ENCODE results near the gene GLRA3.
"Not testable (repeated sequence)": the region's sequence is repeated elsewhere in the genome, so short reads cannot be mapped to it uniquely, and the experiment has no call there.

Gene GLRA3

DNA sequence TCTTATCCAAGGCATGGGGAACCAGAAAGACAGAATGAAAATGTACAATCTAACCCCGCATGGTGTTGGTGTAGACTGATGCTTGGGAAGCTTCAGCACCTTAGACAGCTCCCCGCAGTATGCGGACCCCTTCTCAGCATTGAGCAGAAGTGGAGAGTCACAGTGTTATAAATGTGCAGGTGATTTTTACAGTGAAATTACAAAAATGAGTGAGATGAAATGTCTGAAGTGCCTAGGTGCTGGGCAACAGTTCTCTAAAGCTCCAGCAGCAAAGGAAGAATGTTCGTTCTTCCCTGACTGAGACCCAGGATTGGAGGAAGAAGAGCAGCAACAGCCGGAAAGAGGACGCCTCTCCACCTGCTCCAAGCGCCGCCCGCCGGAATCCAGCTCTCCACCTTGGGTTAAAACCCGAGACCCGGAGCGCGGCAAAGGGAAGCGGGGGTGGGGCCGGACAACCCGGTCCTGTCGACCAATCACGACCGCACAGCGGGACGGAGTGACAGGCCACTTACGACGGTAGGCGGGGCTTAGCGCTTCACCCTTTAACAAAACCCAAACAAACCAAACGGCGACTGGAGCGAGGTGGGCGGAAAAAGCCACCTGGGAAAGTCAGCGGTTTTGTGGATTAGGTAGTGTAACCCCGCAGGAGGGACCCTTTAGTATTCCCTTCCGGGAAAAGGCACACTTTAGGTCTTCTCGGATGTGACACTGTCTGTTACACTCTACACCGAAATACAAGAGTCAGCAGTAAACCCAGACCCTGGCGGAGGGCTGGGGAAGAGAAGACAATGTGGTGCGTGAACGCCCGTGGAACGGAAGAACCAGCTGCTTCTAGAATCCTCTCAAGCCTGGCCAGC is at the start of gene GLRA3:
GLRA3 (minus strand) TSS at position 403 of the 857 bp plus-strand sequence. CDS start 436 bp downstream, outside the sequence.
- peak; percentile 35 for FAIRE-seq

DNA sequence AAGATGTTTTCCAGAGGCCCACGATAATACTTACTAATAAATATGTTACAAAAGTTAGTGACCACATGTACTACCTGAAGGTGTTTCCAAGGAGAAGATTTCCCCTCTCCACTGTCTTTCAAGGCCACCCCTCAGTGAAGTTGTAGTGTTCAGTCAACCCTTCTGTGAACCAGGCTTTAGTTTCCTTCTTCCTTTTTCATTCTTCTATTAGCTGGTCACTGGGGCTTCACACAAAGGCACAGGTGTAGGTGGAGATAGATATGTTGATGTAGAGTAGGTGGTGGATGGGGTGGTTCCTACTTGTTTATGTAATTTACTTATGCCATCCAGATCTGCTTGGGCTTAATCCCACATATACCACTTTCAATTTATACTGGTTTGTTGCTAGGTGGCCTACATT is 45.9 kb upstream of the GLRA3 start:
- no peak for FAIRE-seq

DNA sequence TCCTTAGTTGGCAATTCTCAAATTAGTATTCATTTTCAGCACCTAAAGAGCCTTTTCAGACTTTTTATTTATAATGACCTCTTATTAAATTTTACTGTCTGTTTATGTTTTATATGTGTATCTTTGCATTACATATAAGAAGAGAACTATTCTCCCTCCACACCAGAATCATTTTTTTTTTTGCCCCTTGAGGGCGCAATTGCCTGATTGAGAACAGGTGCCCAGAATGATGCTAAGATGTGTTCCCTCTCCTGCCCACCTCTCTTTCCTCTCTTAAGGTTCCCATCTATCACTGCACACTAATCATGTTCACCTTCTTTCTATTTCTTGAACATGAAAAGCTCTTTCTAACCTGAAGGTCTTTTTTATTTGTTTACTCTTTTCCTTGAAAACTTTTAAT is 44.9 kb upstream of the GLRA3 start:
- no peak for FAIRE-seq

DNA sequence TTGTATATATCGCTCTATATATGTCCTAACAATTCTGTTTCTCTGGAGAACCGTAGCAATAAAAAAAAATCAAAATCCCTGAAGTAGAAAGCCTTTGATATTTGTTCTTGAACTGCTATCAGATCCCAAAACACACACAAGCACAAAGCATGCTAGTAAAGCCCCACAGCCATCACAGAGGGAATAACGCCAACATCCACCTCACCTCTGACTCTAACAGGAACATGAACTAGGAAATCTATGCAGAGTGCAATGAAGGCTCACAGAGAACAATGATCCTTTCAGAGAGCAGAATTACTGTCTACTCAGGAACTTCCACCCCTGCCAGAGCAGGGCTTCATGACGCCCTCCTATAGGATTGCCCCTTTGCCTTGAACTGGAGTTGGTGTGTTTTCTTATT is 44.1 kb upstream of the GLRA3 start:
- not testable (repeated sequence) for FAIRE-seq

DNA sequence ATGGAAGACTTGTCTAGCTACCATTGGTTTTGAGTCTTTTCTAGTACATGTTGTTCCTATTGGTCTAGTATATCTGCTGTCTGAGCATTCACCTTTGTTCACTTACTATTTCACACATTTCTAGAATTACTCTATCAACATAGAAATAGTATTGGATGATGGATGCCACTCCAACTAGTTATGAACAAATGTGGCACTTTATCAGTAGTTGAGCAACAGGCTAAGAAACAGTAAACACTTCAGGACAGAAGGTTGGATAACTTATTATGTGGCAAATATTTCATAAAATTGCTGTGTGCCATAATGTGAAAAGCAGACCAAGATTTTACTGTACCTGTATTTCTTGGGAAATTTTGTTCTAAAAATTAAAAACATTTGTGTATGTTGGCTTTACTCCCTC is 42.4 kb upstream of the GLRA3 start:
- FAIRE-seq = no peak

DNA sequence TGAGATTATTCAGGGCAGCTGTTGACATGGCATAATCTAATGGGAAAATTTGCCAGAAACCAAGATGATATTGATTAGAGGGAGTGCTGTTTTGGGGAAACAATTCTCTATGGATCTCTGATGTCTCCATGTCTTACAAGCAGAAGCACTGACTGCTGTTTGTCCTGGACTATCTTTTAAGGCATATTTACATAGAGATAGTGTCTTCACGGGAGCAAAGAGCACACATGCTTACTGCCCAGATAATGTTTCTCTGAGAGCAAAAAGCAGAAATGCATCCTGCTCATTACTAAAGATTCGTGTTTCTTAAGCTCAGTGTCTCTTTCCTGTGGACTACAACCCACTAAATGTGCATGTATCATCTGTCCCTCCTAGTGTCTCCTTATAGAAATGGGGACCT is 41.3 kb upstream of the GLRA3 start:
- FAIRE-seq = no peak

DNA sequence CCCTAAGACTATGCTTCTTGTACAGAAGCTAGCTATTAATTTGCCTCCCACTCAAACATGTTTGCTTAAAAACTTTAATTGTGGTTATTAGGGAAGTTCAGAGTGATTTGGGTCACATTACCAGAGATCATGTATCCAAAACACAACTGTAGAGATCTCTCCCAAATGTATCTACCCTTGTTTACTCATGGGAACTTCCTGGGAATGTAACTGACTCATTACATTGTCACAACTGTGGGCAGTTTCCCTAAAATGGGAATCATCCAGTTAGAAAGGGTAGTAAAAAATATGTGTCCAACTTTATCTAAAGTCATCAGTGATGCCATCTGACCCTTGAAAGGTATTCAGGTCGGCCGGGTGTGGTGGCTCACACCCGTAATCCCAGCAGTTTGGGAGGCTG is 40.3 kb upstream of the GLRA3 start:
- FAIRE-seq = no peak

DNA sequence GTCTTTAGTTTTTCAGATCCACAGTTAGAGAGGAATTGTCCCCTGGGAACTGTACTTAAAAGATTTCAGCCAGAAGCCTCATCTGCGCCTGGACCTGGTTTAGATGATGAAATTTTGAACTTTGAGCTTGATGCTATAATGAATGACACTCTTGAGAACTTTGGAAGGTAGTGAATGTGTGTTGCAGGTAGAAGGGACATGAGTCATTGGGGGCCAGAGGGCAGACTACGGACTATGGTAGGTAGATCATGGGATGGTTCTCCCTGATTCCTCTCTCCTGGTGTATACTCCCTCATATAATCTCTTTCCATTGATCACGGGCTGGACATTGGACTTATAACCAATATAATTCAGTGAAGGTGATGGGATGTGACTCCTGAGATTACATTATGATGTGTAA is 38.9 kb upstream of the GLRA3 start:
- no peak for FAIRE-seq

DNA sequence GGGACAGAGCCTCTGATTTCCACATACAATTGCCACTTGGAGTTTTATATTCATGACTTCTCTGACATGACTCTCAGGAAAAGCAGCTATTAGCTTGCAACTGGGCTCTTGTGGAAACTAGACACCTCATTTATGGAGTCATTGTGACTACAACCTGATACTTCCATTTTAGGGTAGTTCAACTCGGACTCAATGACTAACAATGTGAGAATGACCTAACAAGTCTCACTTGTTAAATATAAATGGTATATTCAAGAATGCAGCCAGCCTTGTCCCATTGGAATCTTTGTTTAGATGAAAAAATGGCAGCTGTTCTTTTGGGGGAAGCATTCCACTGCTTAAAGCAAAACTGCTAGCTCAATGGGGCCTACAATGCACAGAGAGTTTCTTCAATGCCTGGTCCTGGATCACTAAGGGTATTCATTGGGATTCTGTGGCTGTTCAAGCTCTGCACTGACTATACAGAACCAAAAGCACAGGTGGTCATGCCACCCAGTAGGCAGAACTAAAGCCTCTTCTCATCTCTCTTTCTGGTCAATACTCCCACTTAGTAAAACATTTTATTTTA is 36.5 kb upstream of the GLRA3 start:
- no peak for FAIRE-seq

DNA sequence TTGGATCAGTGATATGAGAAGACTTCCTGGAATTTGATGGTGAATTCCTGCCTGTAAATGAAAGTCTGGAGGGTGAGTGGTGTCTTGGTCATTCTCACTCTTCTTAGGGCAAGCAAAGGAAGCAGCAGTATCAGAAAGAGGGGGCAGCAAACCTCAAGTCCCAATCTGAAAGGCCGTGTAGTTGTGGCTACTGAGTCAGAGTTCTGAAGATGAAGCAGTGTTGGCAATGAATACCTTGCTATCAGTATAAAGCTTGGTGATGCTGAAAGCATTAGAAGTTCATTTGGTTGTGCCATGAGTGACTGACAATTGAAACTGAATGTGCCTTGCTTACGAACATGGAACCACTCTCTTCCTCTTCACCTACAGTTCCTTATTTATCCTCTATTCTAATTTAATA is 35.0 kb upstream of the GLRA3 start:
- no peak for FAIRE-seq

DNA sequence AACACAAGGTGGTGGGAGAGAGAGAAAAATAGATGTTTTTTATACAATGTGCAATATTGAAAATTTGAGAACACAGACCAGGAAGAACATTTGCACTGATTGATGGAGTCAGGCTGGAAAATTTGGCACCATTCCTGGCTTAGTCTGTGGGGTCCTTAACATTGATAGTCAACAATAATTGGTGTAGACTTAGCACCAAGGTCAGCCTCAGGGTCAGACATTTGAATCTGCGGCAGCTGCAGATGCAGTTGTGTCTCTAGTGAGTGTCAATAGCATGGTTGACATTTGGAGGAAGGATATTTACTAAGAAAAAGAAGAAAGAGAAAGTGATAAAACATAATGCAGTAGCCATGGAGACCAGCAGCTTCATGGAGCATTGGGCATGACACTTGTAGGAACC is 31.5 kb upstream of the GLRA3 start:
- no peak for FAIRE-seq

DNA sequence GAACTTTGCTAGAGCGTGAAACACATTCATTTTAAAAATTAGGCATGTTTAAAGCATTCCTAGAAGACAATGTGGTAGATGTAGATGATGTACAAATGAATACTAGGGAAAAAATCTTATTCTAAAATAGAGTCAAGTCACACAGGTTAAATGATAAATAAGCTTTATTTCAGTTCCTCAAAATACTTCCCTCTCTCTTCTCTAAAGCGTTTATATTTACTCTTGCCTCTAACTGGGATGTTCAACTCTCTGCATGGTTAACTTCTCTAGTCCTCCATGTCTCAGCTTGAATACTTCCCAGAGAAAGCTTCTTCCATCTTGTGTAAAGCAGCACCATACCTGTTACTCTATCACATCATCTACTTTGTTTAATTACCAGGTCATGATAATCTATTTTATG is 30.9 kb upstream of the GLRA3 start:
- no peak for FAIRE-seq

DNA sequence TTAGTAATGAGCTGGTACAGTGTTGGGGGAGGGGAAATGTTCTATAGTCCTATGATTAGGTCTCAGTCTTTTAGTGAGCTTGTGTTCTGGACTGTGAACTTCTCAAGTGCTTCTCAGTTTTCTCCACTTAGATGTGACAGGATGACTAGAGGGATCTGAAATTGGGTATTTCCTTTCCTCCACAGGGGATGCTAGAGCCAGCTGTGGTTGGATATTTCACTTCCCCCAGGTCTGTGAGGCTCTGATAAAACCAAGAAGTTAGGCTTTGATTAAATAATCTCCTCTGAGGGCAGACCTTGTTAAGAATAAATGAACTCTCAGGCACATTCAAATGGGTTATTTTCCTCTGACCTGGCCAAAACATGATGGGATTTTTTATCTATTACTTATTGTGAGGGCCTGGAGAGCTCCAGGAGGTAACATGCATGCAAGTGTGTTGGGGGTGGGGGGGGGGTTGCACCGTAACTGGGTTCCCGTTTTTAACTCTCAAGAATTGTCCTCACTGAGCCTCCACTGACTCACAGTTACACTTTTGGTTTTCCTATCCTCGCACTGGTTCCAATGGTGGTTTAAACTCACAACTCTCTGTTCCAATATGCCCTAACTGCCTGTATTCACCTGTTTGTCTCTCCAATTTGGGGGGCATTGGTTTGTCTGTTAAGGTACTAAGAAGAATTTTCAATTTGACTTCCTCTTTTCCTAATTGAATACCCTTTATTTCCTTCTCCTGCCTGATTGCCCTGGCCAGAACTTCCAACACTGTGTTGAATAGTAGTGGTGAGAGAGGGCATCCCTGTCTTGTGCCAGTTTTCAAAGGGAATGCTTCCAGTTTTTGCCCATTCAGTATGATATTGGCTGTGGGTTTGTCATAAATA is 28.1 kb upstream of the GLRA3 start:
- no peak for FAIRE-seq

DNA sequence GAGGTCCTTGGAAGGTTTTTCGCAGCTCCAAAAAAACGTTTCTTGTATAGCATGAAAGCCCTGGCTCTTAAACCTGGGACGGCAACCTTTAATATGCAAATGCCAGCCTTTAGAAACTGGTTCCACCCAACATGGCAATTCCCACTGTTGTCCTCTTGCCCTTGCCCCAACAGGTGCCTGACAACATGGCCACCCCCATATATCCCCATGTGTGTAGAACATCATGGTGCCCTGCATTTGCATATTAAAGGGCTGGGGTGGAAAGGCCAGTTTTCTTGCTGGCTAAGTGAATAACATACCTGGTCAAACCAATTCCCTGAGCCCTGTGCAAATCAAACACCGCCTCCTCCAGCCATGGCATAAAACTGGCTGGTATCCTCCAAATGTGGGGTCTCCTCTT is 26.0 kb upstream of the GLRA3 start:
- FAIRE-seq = no peak

DNA sequence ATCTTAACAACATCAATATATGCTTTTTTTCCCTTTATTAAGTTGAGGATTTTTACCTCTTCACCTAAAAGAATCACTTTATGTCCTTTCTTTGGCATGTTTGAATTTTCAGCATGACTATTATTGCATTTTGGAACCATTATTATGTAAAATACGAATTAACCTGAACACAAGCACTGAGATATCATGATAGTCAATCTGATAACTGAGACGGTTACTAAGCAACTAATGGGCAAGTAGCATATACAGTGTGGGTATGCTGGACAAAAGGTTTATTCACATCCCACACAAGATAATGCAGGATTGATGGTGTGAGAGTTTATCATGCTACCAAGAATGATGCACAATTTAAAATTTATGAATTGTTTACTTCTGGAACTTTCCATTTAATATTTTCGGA is 24.6 kb upstream of the GLRA3 start:
- no peak for FAIRE-seq

DNA sequence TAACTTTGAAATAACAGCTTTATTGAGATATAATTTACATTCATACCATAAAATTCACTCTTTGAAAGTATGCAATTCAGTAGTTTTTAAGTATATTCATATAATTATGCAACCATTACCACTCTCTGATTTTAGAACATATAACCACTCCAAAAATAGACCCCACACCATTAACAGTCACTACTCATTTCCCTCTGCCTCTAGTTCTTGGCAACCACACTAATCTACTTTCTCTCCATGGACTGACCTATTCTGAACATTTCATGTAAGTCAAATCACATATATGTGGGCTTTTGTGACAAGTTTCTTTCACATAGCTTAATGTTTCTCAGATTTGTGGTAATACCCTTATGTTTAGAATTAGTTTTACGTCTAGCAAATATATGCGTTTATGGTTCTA is 19.5 kb upstream of the GLRA3 start:
- FAIRE-seq = no peak

DNA sequence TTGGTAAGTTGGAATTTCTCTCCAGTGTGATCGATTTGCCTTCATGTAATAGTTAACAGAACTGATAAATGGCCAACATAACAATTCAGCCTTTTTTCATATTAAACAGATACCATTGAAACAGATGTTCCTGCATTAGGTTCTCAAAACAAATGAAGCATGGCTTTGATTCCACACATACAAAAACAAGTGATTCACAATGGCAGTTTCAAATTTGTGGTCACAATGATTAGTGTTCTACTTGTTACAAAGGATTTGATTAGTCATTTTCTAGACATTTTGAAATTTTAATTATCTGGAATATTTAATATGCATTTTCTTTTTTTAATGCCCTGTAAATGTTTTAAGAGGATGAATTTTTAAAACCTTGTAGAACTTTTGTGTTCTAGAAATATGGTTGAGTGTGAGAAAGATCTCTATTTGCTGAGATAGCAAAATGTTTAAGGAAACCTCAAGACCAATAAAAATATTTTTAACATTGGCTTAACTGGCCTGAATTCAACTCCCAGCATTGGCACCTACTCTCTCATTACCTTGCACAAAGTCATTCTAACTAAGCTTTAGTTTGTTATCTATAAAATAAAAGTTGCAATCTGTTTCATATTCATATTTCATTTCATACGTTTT is 18.9 kb upstream of the GLRA3 start:
- peak; percentile 39 for FAIRE-seq

DNA sequence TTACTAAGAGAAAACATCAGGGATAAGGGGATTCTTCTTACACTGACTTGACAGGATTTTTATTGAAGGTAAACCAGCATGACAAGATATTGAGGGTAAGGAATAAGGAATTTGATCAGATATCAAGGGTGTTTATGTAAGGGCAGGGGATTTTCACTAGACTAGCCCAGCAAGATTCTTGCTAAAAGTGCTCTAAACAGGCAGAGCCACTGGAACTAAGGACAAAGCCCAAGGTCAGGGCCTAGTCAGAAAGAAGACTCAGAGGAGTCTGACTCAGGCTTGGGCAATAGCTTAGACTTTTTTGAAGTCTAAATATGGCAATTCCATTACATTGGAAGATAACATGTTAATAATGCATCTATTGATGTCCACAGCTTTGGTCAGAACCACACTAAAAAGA is 6.5 kb upstream of the GLRA3 start:
- FAIRE-seq = no peak

DNA sequence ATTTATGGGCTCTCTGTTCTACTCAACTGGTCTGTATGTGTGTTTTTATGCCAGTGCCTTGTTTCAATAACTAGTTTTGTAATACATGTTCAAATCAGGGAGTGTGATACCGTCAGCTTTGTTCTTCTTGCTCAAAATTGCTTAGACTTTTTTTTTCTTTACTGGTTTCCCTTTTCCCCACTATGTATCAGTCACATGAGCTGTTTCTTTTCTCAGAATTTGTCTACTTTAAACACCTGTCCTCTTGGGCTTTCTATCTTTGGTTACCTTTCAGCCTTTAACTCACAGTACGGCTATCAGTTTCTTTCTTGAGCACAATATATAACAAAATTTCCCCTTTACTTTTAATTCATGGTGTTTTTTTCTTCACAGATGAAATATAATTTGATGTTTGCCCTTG is 5.4 kb upstream of the GLRA3 start:
- FAIRE-seq = no peak

DNA sequence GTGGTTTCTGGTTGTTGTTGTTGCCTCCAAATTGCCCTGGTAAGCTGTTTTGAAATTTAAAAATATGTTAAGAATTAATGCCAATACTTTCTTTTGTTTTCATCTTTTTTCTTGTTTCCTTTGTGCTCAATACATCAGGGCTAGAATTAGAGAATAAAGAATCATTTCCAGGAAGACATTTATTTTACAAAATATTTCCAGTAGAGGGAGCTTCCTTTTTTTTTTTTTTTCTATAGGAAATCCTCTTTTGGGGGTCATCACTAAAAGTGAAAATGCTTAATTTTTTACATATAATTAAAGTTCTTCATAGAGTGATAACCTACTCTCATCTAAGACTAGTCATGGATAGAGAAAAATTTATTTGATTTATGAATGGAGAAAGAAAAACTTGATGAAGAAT is 2.4 kb downstream of the GLRA3 start:
- FAIRE-seq = no peak

DNA sequence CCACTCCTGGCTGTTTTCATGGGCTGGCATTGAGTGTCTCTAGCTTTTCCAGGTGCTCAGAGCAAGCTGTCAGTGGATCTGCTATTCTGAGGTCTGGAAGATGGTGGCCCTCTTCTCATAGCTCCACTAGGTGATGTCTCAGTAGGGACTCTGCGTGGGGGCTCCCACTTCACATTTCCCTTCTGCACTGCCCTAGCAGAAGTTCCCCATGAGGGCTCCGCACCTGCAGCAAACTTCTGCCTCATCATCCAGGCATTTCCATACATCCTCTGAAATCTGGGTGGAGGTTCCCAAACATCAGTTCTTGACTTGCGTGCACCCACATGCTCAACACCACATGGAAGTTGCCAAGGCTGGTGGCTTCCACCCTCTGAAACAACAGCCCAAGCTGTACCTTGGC is 13.8 kb downstream of the GLRA3 start:
- FAIRE-seq = no peak

DNA sequence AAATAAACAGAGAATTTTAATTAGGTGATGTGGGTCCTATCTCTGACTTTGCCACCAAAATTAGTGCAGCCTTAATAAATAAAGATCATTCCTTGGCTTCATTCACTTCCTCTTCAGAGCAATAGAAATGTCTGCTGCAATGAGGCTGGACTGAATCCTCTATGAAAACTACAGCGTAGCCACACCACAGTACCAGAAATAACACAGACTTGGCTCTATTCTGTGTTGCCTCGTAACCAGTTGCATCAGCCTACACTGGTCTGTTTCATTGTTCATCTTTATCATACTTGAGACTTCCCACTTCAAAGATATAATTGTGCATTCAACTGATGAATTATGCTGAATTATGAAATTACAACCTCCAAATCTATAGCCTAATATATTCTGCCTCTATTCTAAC is 15.8 kb downstream of the GLRA3 start:
- no peak for FAIRE-seq

DNA sequence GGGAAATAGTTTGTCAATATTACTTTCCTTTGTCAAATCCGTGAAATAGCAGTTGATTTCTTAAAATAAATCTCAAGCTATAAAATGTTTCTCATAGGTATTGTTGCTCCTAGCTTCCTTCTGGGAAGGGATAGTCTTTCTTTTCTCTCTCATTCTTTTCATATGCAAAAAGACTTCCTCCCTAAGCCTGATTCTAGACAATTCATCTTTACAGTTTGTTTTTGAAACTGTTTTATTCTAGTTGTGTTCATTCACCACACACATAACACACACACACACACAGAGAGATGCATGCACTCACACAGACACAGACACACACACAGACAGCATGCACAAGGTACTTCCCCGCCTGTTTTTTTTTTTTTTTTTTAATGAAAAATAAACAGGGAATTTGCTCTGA is 18.2 kb downstream of the GLRA3 start:
- FAIRE-seq = no peak

All from endometrium (tissue), 2 donors.